Bronchial epithelial cell (primary cell): ENCODE measurements around the gene CNGA4. TPM values are rescaled to one million over a fixed set of nuclear protein-coding genes. Genes with fewer than 3 reads are reported as not detected.

Experiments
- DNase-seq: peaks from one replicate; pipeline ENCODE4 v3.0.0-alpha.2; 2010; ENCODE audit warnings: low read depth
- FAIRE-seq: peaks from 2 replicates; lab custom pipeline; 2011; peaks lifted over from hg19 to GRCh38; lab: Jason Lieb, UNC
- H3K27me3 ChIP-seq: 2 replicates; pipeline ENCODE4 v1.5.1; 2011; ENCODE audit warnings: low read length; ENCODE audit not compliant: control insufficient read depth, insufficient read depth
- H3K36me3 ChIP-seq: 2 replicates; pipeline ENCODE4 v1.5.1; 2011; ENCODE audit warnings: low read length; ENCODE audit not compliant: control insufficient read depth, insufficient read depth
- H3K4me3 ChIP-seq: 2 replicates; pipeline ENCODE4 v1.5.1; 2011; ENCODE audit warnings: mild to moderate bottlenecking, low read depth, low read length, control low read depth
- CTCF ChIP-seq: IDR thresholded peaks from 2 replicates; pipeline ENCODE4 v1.5.1; 2011; ENCODE audit warnings: mild to moderate bottlenecking, moderate library complexity, low read length, control low read depth, inconsistent platforms; ENCODE audit not compliant: insufficient read depth, severe bottlenecking
- total RNA-seq: library from RNA; depleted of rRNA; stranded (reverse); fragments of >200 nt; gene quantifications from 2 replicates; pipeline ENCODE4 v1.2.1, GENCODE V29; 2014

Gene CNGA4
- total RNA-seq, 1 donor from 2014 or later = 0.26 TPM

DNA sequence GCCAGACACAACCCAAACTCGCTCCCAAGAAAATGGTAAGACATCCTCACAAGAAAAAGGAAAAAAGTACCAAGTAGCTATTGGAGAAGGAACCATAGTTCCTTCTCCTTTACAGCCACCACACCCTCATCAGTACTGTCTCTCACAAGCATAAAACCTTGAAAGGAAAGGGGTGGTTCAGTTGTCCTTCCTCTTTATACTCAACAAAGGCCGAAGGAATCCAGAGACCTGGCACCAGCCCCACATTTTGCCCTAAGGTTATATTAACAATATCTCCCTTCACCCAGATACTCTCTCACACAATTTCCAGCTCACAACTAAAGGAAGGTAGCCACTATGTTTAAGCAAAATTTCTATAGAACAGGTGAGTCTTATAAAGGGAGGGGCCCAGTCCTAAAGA, 13.0 kb upstream of the CNGA4 start:
- Histone ChIP-seq H3K4me3 (no peak overlapping the region), H3K36me3 (peaks cover 19% of the 10 kb centered on the region), H3K27me3 (no peaks in the 10 kb centered on the region)
- no peak for FAIRE-seq
- DNase-seq = no peak
- TF ChIP-seq CTCF = no peak

DNA sequence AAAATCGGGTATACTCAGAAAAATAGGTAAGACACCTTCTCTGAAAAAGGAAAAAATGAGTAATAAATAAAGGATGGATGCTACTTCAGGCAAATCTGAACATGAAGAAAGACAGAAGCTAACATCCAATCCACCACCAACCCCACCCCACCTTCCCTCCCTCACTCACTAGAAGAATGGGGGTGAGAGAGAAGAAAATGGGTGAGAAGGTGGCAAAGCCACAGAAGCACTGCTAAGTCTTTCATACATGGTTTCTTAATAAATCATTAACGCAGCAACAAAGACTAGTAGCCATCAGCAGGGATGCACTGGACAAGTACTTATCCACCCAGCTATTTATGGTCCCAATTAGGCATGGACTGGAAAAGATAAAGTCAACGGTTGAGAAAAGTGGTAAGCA, 10.4 kb upstream of the CNGA4 start:
- TF ChIP-seq CTCF = no peak
- Histone ChIP-seq H3K36me3 (peaks cover 11% of the 10 kb centered on the region), H3K4me3 (no peak overlapping the region), H3K27me3 (no peaks in the 10 kb centered on the region)
- DNase-seq = no peak
- FAIRE-seq = no peak

DNA sequence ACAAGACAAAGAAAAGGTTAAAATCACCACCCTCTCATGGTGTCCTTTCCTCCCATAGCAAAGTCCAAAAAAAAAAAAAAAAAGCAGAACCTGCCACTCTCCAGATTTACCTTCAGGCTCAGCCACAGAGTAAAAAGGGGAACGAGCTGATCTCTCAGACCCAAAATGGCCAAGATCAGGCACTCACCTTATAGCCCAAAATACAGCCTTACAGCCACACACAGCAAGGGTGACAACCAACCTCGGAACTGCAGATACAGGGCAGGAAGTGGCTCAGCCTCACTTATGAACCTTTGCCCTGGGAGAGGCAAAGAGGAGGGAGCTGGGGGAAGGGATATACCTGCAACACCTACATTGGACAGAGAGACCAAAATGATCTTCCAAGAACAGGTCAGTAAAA, 9.0 kb upstream of the CNGA4 start:
- H3K4me3 ChIP-seq = no peak overlapping the region
- no peak for TF ChIP-seq CTCF
- peaks cover 1% of the 10 kb centered on the region for H3K36me3 ChIP-seq
- DNase-seq (no peak), FAIRE-seq (no peak)
- no peaks in the 10 kb centered on the region for H3K27me3 ChIP-seq

DNA sequence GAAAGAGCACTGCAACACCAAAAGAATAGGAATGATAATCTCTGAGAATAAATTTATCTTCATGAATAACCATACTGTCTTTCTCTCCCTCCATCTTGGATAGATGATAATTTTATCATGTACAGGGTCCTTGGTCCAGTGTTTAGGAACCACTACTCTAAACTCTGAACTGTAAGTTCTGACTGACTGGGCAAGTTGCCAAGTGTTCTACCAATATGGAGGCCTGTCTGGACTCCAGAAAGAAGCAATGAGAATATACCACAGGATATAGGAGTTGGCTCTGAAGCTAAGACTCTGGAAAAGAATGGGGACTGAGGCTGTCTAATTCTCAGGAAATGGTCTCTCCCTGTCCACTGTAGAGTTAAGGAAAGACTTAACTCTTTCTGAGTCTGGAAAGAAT, 6.0 kb upstream of the CNGA4 start:
- DNase-seq (no peak), FAIRE-seq (no peak)
- Histone ChIP-seq H3K27me3 (no peaks in the 10 kb centered on the region), H3K36me3 (peaks cover 1% of the 10 kb centered on the region), H3K4me3 (no peak overlapping the region)
- TF ChIP-seq CTCF = no peak

GRCh38 chr11:6233984-6234386, 4.9 kb upstream of the CNGA4 start:
- Histone ChIP-seq H3K36me3 (peaks cover 1% of the 10 kb centered on the region), H3K27me3 (no peaks in the 10 kb centered on the region), H3K4me3 (peak overlapping the region; percentile 56)
- no peak for FAIRE-seq
- TF ChIP-seq CTCF = no peak
- no peak for DNase-seq

- no peak for TF ChIP-seq CTCF
- Histone ChIP-seq H3K4me3 (peak within 1 kb of the TSS; percentile 56), H3K36me3 (peaks cover 1% of the 10 kb centered on the region), H3K27me3 (no peaks in the 10 kb centered on the region)
- DNase-seq (peak; percentile 99), FAIRE-seq (no peak)
Measured at GRCh38 chr11:6234387-6235107, 4.3 kb upstream of the CNGA4 start, which contains the start of gene FHIP1B. Gene FHIP1B (minus strand): TSS chr11:6234636. CDS start chr11:6224516, 10,120 bp downstream.
